T-cell (primary cell): Measurements from ENCODE around the gene ACOX3. TPM values are rescaled to one million over a fixed set of nuclear protein-coding genes. Genes with fewer than 3 reads are reported as not detected.
"Not testable (repeated sequence)": the region's sequence is repeated elsewhere in the genome, so short reads cannot be mapped to it uniquely, and the experiment has no call there.

Experiments
- ATAC-seq, 4 experiments: fragments of 200-7000 bp in 3 of 4; fragments of 150-1000 bp in 1 of 4; cut with Tn5 transposase; replicated peaks in 1 of 4; 1 replicate in 3 of 4; 2 replicates in 1 of 4; pipeline ENCODE4 v1.10.0; 2021; ENCODE audit warnings: moderate library complexity in 3 of 4, mild to moderate bottlenecking in 2 of 4, moderate number of reproducible peaks in 1 of 4
- CTCF ChIA-PET, 2 donors: fragments of 300-600 bp; sonication (Branson Sonifier 250); formaldehyde crosslinking; loops; one replicate each; lab custom pipeline; 2022; ENCODE audit warnings: antibody characterized with exemption in 2 of 2; lab: Charles Lee
- POLR2A ChIA-PET, 2 donors: fragments of 300-600 bp; sonication (Branson Sonifier 250); formaldehyde crosslinking; loops; one replicate each; lab custom pipeline; 2022; ENCODE audit warnings: antibody characterized with exemption in 2 of 2; lab: Charles Lee
- DNase-seq, 35 experiments: peaks; one replicate each; pipeline versions ENCODE4 v3.0.0 to v3.0.0-alpha.2; 2013 to 2023
- H3K27ac ChIP-seq: one replicate; pipeline ENCODE4 v1.5.1; 2013; ENCODE audit warnings: low read length
- H3K27me3 ChIP-seq, 2 experiments: replicated peaks in 1 of 2; 1 replicate in 1 of 2; 2 replicates in 1 of 2; pipeline versions ENCODE4 v1.6.1 to v1.7.0; 2013; ENCODE audit warnings: low read length in 1 of 2, mixed read lengths in 1 of 2; ENCODE audit not compliant: control insufficient read depth in 2 of 2, insufficient read depth in 2 of 2; ENCODE audit errors: extremely low read depth in 1 of 2
- H3K36me3 ChIP-seq, 2 donors: 1 replicate in 1 of 2; 2 replicates in 1 of 2; pipeline versions ENCODE4 v1.6.1 to v1.7.0; 2013; ENCODE audit warnings: low read length in 1 of 2; ENCODE audit not compliant: control insufficient read depth in 2 of 2, insufficient read depth in 1 of 2; ENCODE audit errors: extremely low read depth in 1 of 2
- H3K4me1 ChIP-seq, 2 experiments: 1 replicate in 1 of 2; 2 replicates in 1 of 2; pipeline versions ENCODE4 v1.6.1 to v1.7.0; 2013; ENCODE audit warnings: low read length in 2 of 2, mixed read lengths in 1 of 2; ENCODE audit not compliant: insufficient read depth in 2 of 2, control insufficient read depth in 1 of 2; ENCODE audit errors: extremely low read depth in 1 of 2
- H3K4me3 ChIP-seq, 2 donors: 1 replicate in 1 of 2; 2 replicates in 1 of 2; pipeline versions ENCODE4 v1.5.1 to v1.7.0; 2013; ENCODE audit warnings: mild to moderate bottlenecking in 2 of 2, low read length in 1 of 2, moderate library complexity in 1 of 2; ENCODE audit not compliant: control insufficient read depth in 1 of 2; ENCODE audit errors: extremely low read depth in 1 of 2
- H3K9me3 ChIP-seq: 2 replicates; pipeline ENCODE4 v1.7.0; 2013
- H3K27ac Mint-ChIP-seq, 2 donors: one replicate each; pipeline ENCODE4 v1.8.0; 2020 to 2021; ENCODE audit warnings: mild to moderate bottlenecking in 2 of 2, mixed read lengths in 2 of 2
- H3K27me3 Mint-ChIP-seq, 2 donors: one replicate each; pipeline ENCODE4 v1.8.0; 2021 to 2022; ENCODE audit warnings: mixed read lengths in 2 of 2
- H3K36me3 Mint-ChIP-seq: one replicate; pipeline ENCODE4 v1.8.0; 2021; ENCODE audit warnings: mixed read lengths
- H3K4me1 Mint-ChIP-seq, 3 donors: one replicate each; pipeline ENCODE4 v1.8.0; 2020 to 2022; ENCODE audit warnings: mixed read lengths in 3 of 3, mild to moderate bottlenecking in 1 of 3
- H3K4me3 Mint-ChIP-seq, 3 donors: one replicate each; pipeline ENCODE4 v1.8.0; 2020 to 2022; ENCODE audit warnings: mild to moderate bottlenecking in 3 of 3, mixed read lengths in 3 of 3, moderate library complexity in 3 of 3
- H3K9me3 Mint-ChIP-seq, 3 donors: one replicate each; pipeline ENCODE4 v1.8.0; 2020 to 2022; ENCODE audit warnings: mixed read lengths in 3 of 3
- WGBS: methylation state at CpG from one replicate; pipeline ENCODE4 v1.1.5; 2013; ENCODE audit warnings: missing lambda C conversion rate; ENCODE audit not compliant: insufficient coverage; 5-methylcytosine and 5-hydroxymethylcytosine counted together
- total RNA-seq, 35 experiments: library from RNA in 6 of 35; stranded (reverse) in 6 of 35; fragments of 120-200 nt in 1 of 35; gene quantifications; one replicate each; pipeline versions ENCODE4 v1.2.1 to v1.2.4 and lab custom pipeline; 2013 to 2026

The ACOX3 gene
- total RNA-seq, 5 donors from 2014 or later (not counting 1 experiment from before 2014, with no cell fraction given), result 9.4 to 20.7 (median 15.8) TPM

DNA sequence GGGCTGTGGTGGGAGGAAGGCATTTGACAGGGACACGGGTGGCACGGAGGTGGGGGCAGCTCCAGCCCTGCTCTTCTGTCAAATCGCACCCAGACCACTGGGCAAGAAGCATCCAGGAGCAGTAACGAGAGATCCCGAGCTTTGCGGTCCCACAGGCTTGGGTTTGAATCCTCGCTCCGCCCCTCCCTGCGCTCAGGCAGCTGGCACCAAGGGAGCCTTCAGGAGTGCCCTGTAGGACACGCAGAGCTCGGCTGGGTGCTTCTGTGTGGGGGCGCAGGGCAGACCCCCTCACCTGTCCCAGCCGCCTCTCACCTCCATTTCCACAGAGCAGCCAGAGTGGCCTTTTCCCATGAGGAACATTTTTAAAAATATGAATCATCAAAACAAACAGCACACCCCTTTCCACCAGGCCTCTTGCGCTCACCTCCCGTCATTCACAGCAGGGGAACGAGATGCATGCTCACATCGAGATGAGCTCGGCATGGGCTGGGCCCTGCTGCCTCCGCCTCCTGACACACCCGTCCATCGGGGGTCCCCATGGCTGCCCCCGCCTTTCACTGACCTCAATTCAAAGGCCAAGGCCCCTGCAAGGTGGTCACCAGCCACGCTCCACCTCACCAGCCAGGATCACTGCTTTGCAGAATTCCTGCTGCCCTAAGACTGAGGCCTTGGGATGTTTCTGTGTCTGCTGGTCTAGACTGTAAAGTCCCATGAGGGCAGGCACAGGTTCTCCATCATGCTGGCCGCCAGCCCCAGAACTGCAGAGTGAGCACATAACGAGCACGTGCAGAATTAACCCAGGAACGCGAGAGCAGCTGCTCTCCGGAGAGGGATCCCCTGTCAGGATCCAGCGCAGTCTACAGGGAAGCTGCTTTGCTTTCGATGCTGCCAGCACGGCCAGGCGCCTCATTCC lies 52.7 kb downstream of the ACOX3 start:
- Mint-ChIP-seq H3K4me1 (no peaks in the 10 kb centered on the region), H3K27me3 (no peaks in the 10 kb centered on the region), H3K4me3 (no peak overlapping the region), H3K36me3 (peaks cover 41% of the 10 kb centered on the region), H3K9me3 (no peaks in the 10 kb centered on the region), H3K27ac (no peak overlapping the region)
- H3K27ac ChIP-seq, result no peak overlapping the region
- peaks cover 17 to 20% of the 10 kb centered on the region in 2 donors for H3K36me3 ChIP-seq
- DNase-seq (no peak), ATAC-seq (no peak)
- no peaks in the 10 kb centered on the region for H3K4me1 ChIP-seq
- no peaks in the 10 kb centered on the region for H3K9me3 ChIP-seq
- ChIA-PET POLR2A (no interaction called here), CTCF (no interaction called here)
- no peaks in the 10 kb centered on the region for H3K27me3 ChIP-seq
- WGBS, result 98% methylated on average over 32 of the region's 33 CpGs
- no peak overlapping the region for H3K4me3 ChIP-seq

DNA sequence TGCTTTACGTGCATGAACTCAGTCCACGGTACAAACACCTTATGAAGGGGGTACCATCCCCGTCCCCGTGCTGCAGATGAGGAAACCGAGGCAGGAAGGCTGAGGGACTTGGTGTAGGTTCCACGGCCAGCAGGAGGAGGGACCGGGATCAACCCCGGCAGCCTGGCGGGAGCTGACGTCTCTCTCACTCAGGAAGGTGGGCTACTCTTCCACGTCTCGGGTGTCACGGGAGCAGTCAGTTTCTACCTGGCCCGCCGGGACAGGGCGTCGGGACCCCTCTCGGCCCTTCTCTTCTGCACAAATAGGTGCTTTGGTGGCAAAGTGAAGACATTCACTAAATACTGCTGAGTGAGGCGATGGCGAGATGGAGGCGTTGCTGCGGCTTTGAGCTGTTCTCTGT lies 53.3 kb downstream of the ACOX3 start:
- Mint-ChIP-seq H3K4me3 (no peak overlapping the region), H3K4me1 (no peaks in the 10 kb centered on the region), H3K36me3 (peaks cover 37% of the 10 kb centered on the region), H3K27ac (no peak overlapping the region), H3K9me3 (no peaks in the 10 kb centered on the region), H3K27me3 (no peaks in the 10 kb centered on the region)
- POLR2A ChIA-PET, result no interaction called here
- H3K27ac ChIP-seq, result no peak overlapping the region
- CTCF ChIA-PET, result no interaction called here
- H3K36me3 ChIP-seq, result peaks cover 17 to 20% of the 10 kb centered on the region in 2 donors
- H3K4me1 ChIP-seq, result no peaks in the 10 kb centered on the region
- H3K4me3 ChIP-seq, result no peak overlapping the region
- no peaks in the 10 kb centered on the region for H3K9me3 ChIP-seq
- no peaks in the 10 kb centered on the region for H3K27me3 ChIP-seq
- ATAC-seq (no peak), DNase-seq (no peak)
- WGBS, result 99% methylated on average over 15 of the region's 22 CpGs

DNA sequence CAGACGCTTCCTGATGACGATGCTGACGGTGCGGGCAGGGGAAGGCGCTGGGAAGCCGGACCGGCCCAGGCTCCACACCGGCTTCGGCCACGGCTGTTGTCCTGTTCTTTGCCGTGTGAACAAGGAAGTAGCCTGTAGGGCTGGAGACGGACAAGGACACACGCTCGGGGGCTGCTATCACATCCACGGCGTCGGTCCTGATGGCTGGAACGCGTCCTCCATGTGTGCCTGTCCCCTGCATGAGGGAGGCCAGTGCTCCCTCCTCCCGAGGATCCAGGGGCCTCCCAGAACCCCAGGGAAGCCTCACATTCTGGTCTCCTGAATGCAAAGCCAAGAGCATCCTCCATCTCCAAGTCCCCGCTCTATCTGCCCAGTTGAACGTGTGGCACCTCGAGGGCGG lies 53.8 kb downstream of the ACOX3 start:
- ChIA-PET CTCF (no interaction called here), POLR2A (no interaction called here)
- Histone ChIP-seq H3K9me3 (no peaks in the 10 kb centered on the region), H3K27me3 (no peaks in the 10 kb centered on the region), H3K4me3 (no peak overlapping the region), H3K36me3 (peaks cover 17 to 21% of the 10 kb centered on the region in 2 donors), H3K4me1 (no peaks in the 10 kb centered on the region), H3K27ac (no peak overlapping the region)
- DNase-seq, result no peak
- H3K4me1 Mint-ChIP-seq, result no peaks in the 10 kb centered on the region
- no peaks in the 10 kb centered on the region for H3K9me3 Mint-ChIP-seq
- H3K27me3 Mint-ChIP-seq, result no peaks in the 10 kb centered on the region
- ATAC-seq, result no peak
- H3K36me3 Mint-ChIP-seq, result peaks cover 32% of the 10 kb centered on the region
- no peak overlapping the region for H3K27ac Mint-ChIP-seq
- no peak overlapping the region for H3K4me3 Mint-ChIP-seq
- 97% methylated on average over 22 of the region's 24 CpGs for WGBS

DNA sequence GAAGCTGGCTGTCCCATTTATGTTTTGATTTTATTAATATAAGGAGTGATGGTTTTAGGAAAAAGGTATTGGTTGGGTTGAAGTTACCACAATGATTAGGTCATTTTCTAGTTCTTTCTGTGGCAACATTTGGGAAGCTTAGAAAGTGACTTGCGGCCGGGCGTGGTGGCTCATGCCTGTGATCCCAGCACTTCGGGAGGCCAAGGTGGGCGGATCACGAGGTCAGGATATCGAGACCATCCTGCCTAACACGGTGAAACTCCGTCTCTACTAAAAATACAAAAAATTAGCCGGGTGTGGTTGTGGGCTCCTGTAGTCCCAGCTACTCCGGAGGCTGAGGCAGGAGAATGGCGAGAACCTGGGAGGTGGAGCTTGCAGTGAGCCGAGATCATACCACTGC lies 54.4 kb downstream of the ACOX3 start:
- H3K9me3 Mint-ChIP-seq, H3K4me3 ChIP-seq, H3K27ac Mint-ChIP-seq, H3K4me1 Mint-ChIP-seq, CTCF ChIA-PET, H3K4me1 ChIP-seq, H3K27ac ChIP-seq, H3K9me3 ChIP-seq, H3K27me3 ChIP-seq, H3K4me3 Mint-ChIP-seq, H3K27me3 Mint-ChIP-seq, DNase-seq, POLR2A ChIA-PET, ATAC-seq: not testable (repeated sequence)
- 98% methylated on average over 8 of the region's 13 CpGs for WGBS
- H3K36me3 Mint-ChIP-seq, result peaks cover 34% of the 10 kb centered on the region
- peaks cover 17 to 23% of the 10 kb centered on the region in 2 donors for H3K36me3 ChIP-seq

DNA sequence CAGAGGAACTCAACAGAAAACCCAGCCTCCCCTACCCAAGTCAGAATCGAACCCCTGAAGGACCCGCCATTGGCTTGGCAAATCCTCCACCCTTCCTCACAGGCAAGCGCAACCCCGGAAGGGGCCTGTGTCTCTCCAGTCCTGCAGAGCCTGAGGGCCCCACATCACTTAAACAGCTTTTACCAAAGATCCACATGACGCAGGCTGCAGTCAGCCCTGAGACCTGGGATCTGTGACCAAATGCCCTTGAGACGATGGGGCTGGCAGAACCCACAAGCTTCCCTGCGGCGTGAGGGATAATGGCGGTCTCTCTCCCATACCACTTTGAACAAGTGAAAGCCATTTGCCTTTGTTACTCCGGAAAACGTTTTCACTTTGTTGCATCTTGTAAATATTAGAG lies 54.9 kb downstream of the ACOX3 start:
- 96% methylated on average over 10 of the region's 11 CpGs for WGBS
- ATAC-seq, result no peak
- H3K27me3 ChIP-seq, result no peaks in the 10 kb centered on the region
- no peaks in the 10 kb centered on the region for H3K9me3 ChIP-seq
- no peaks in the 10 kb centered on the region for H3K9me3 Mint-ChIP-seq
- H3K36me3 ChIP-seq, result peaks cover 21 to 23% of the 10 kb centered on the region in 2 donors
- ChIA-PET POLR2A (no interaction called here), CTCF (no interaction called here)
- H3K27ac Mint-ChIP-seq, result no peak overlapping the region
- no peaks in the 10 kb centered on the region for H3K4me1 ChIP-seq
- peaks cover 30% of the 10 kb centered on the region for H3K36me3 Mint-ChIP-seq
- no peak overlapping the region for H3K4me3 Mint-ChIP-seq
- no peaks in the 10 kb centered on the region for H3K27me3 Mint-ChIP-seq
- no peak for DNase-seq
- no peaks in the 10 kb centered on the region for H3K4me1 Mint-ChIP-seq
- H3K27ac ChIP-seq, result no peak overlapping the region
- H3K4me3 ChIP-seq, result no peak overlapping the region

DNA sequence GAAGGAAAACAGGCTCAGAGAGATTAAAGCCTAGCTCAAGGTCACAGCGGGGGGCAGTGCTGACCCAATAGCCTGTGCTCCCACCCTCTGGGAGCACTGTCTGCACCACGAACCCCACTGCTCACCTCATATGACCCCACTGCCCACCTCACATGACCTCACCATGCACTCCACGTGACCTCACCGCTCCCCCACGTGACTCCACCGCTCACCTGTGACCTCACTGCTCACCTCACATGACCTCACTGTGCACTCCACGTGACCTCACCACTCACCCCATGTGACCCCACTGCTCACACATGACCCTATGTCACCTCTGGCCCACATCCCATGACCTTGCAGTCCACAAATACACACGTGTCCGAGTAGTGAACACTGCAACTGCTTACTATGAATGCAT lies 55.4 kb downstream of the ACOX3 start:
- H3K27me3 ChIP-seq, result no peaks in the 10 kb centered on the region
- DNase-seq (no peak), ATAC-seq (no peak)
- POLR2A ChIA-PET, result no interaction called here
- no peaks in the 10 kb centered on the region for H3K4me1 Mint-ChIP-seq
- H3K27ac ChIP-seq, result no peak overlapping the region
- H3K36me3 Mint-ChIP-seq, result peaks cover 28% of the 10 kb centered on the region
- WGBS, result 77% methylated on average over 9 of the region's 9 CpGs
- CTCF ChIA-PET, result no interaction called here
- H3K9me3 Mint-ChIP-seq, result no peaks in the 10 kb centered on the region
- no peak overlapping the region for H3K4me3 ChIP-seq
- no peaks in the 10 kb centered on the region for H3K9me3 ChIP-seq
- no peak overlapping the region for H3K4me3 Mint-ChIP-seq
- H3K27me3 Mint-ChIP-seq, result no peaks in the 10 kb centered on the region
- H3K27ac Mint-ChIP-seq, result no peak overlapping the region
- H3K36me3 ChIP-seq, result peaks cover 21 to 23% of the 10 kb centered on the region in 2 donors
- no peaks in the 10 kb centered on the region for H3K4me1 ChIP-seq
